Measurements from ENCODE around the gene DNM3.

DNA sequence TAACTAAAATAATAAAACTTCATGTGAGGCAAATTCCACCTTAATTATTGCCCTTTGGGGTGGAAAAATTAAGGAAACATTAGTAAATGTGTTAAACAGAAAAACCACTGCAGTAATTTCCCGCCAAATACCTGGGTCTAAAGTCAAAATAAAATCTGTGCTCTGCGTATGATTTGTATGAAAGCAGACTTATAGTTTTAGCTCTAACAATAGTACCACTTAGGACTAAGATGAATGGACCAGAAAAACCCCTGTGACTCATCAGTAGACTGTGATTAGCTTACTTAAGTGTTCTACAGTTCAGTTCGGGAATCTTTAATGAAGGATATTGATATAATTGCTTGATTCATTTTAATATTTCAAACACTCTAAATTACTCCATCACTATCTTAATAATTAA lies 555.9 kb downstream of the DNM3 start:
- no peak for TF ChIP-seq CEBPB (tag; IDR thresholded peaks at IDR 0.05)
- TF ChIP-seq ZNF184 (CRISPR knock-in tag; IDR thresholded peaks at IDR 0.05), result no peak
- TF ChIP-seq, protein P1, sequence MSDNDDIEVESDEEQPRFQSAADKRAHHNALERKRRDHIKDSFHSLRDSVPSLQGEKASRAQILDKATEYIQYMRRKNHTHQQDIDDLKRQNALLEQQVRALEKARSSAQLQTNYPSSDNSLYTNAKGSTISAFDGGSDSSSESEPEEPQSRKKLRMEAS (CRISPR knock-in tag; IDR thresholded peaks at IDR 0.05), result no peak
- no peak for TF ChIP-seq NCOA2 (IDR thresholded peaks at IDR 0.05; ENCODE audit: partially characterized antibody in 2 of 2)
- TF ChIP-seq, protein P2, sequence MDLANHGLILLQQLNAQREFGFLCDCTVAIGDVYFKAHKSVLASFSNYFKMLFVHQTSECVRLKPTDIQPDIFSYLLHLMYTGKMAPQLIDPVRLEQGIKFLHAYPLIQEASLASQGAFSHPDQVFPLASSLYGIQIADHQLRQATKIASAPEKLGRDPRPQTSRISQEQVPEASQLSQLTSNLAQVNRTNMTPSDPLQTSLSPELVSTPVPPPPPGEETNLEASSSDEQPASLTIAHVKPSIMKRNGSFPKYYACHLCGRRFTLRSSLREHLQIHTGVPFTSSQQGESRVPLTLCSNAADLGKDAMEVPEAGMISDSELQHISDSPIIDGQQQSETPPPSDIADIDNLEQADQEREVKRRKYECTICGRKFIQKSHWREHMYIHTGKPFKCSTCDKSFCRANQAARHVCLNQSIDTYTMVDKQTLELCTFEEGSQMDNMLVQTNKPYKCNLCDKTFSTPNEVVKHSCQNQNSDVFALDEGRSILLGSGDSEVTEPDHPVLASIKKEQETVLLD (IDR thresholded peaks at IDR 0.05), result no peak
- TF ChIP-seq, protein P3, sequence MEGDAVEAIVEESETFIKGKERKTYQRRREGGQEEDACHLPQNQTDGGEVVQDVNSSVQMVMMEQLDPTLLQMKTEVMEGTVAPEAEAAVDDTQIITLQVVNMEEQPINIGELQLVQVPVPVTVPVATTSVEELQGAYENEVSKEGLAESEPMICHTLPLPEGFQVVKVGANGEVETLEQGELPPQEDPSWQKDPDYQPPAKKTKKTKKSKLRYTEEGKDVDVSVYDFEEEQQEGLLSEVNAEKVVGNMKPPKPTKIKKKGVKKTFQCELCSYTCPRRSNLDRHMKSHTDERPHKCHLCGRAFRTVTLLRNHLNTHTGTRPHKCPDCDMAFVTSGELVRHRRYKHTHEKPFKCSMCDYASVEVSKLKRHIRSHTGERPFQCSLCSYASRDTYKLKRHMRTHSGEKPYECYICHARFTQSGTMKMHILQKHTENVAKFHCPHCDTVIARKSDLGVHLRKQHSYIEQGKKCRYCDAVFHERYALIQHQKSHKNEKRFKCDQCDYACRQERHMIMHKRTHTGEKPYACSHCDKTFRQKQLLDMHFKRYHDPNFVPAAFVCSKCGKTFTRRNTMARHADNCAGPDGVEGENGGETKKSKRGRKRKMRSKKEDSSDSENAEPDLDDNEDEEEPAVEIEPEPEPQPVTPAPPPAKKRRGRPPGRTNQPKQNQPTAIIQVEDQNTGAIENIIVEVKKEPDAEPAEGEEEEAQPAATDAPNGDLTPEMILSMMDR (IDR thresholded peaks at IDR 0.05 in 2 of 3, conservative IDR thresholded peaks at IDR 0.05 in 1 of 3; ENCODE audit: insufficient read depth in 2 of 3, low read depth in 1 of 3, low read length in 3 of 3), result no peak
- TF ChIP-seq ZFX (CRISPR knock-in tag; IDR thresholded peaks at IDR 0.05), result no peak
- TF ChIP-seq ZBTB7A (IDR thresholded peaks at IDR 0.05; ENCODE audit: borderline replicate concordance, control insufficient read depth, low read depth, low read length), result no peak
- TF ChIP-seq, protein P4, sequence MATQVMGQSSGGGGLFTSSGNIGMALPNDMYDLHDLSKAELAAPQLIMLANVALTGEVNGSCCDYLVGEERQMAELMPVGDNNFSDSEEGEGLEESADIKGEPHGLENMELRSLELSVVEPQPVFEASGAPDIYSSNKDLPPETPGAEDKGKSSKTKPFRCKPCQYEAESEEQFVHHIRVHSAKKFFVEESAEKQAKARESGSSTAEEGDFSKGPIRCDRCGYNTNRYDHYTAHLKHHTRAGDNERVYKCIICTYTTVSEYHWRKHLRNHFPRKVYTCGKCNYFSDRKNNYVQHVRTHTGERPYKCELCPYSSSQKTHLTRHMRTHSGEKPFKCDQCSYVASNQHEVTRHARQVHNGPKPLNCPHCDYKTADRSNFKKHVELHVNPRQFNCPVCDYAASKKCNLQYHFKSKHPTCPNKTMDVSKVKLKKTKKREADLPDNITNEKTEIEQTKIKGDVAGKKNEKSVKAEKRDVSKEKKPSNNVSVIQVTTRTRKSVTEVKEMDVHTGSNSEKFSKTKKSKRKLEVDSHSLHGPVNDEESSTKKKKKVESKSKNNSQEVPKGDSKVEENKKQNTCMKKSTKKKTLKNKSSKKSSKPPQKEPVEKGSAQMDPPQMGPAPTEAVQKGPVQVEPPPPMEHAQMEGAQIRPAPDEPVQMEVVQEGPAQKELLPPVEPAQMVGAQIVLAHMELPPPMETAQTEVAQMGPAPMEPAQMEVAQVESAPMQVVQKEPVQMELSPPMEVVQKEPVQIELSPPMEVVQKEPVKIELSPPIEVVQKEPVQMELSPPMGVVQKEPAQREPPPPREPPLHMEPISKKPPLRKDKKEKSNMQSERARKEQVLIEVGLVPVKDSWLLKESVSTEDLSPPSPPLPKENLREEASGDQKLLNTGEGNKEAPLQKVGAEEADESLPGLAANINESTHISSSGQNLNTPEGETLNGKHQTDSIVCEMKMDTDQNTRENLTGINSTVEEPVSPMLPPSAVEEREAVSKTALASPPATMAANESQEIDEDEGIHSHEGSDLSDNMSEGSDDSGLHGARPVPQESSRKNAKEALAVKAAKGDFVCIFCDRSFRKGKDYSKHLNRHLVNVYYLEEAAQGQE (IDR thresholded peaks at IDR 0.05; ENCODE audit: borderline replicate concordance), result no peak
- TF ChIP-seq, protein P4 (CRISPR knock-in tag; IDR thresholded peaks at IDR 0.05; ENCODE audit: low read depth), result no peak
- TF ChIP-seq, protein P5, sequence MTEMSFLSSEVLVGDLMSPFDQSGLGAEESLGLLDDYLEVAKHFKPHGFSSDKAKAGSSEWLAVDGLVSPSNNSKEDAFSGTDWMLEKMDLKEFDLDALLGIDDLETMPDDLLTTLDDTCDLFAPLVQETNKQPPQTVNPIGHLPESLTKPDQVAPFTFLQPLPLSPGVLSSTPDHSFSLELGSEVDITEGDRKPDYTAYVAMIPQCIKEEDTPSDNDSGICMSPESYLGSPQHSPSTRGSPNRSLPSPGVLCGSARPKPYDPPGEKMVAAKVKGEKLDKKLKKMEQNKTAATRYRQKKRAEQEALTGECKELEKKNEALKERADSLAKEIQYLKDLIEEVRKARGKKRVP (CRISPR knock-in tag; IDR thresholded peaks at IDR 0.05), result no peak
